DOHH2 (cell line): ENCODE results near the gene MBOAT7.
"Not testable (repeated sequence)": the region's sequence is repeated elsewhere in the genome, so short reads cannot be mapped to it uniquely, and the experiment has no call there.

Experiments used
- H3F3A ChIP-seq: fragments of 200-600 bp; sonication (generic), shearing (Covaris generic); 2 replicates; pipeline ENCODE4 v1.6.0; 2016; ENCODE audit warnings: antibody characterized with exemption, mild to moderate bottlenecking; ENCODE audit not compliant: control insufficient read depth, insufficient read depth
- H3K27ac ChIP-seq: fragments of 200-600 bp; sonication (generic); 2 replicates; pipeline ENCODE4 v1.5.1; 2014; ENCODE audit warnings: low read depth, mild to moderate bottlenecking, low read length, moderate library complexity
- H3K27me3 ChIP-seq: fragments of 200-600 bp; sonication (generic); 2 replicates; pipeline ENCODE4 v1.6.1; 2014; ENCODE audit warnings: mild to moderate bottlenecking, low read length, mixed read lengths; ENCODE audit not compliant: control insufficient read depth
- H3K36me3 ChIP-seq: fragments of 200-600 bp; sonication (generic); 2 replicates; pipeline ENCODE4 v1.6.1; 2014; ENCODE audit warnings: mild to moderate bottlenecking, low read length, moderate library complexity, mixed read lengths; ENCODE audit not compliant: control insufficient read depth
- H3K4me1 ChIP-seq: fragments of 200-600 bp; sonication (generic); 2 replicates; pipeline ENCODE4 v1.6.1; 2014; ENCODE audit warnings: mild to moderate bottlenecking, low read length, mixed read lengths; ENCODE audit not compliant: control insufficient read depth
- H3K4me2 ChIP-seq: fragments of 200-600 bp; sonication (generic); 2 replicates; pipeline ENCODE4 v1.6.0; 2014; ENCODE audit warnings: mild to moderate bottlenecking, low read length, moderate library complexity
- H3K4me3 ChIP-seq: fragments of 200-600 bp; sonication (generic); 2 replicates; pipeline ENCODE4 v1.5.1; 2014; ENCODE audit warnings: mild to moderate bottlenecking, low read length, mixed read lengths
- H3K79me2 ChIP-seq: fragments of 200-600 bp; sonication (generic); 2 replicates; pipeline ENCODE4 v1.6.1; 2014; ENCODE audit warnings: mild to moderate bottlenecking, low read length, mixed read lengths; ENCODE audit not compliant: control insufficient read depth
- H3K9me2 ChIP-seq: fragments of 200-600 bp; sonication (generic); replicated peaks from 2 replicates; pipeline ENCODE4 v1.6.1; 2014; ENCODE audit warnings: mild to moderate bottlenecking, low read length, mixed read lengths; ENCODE audit not compliant: control insufficient read depth
- H3K9me3 ChIP-seq: fragments of 200-600 bp; sonication (generic); 2 replicates; pipeline ENCODE4 v1.6.1; 2014; ENCODE audit warnings: antibody characterized with exemption, low read length, mixed read lengths; ENCODE audit not compliant: control insufficient read depth, insufficient read depth
- H4K20me1 ChIP-seq: fragments of 200-600 bp; sonication (generic); 2 replicates; pipeline ENCODE4 v1.6.0; 2014; ENCODE audit warnings: low read depth, mild to moderate bottlenecking, antibody characterized with exemption, low read length, moderate library complexity; ENCODE audit not compliant: control insufficient read depth, insufficient read depth
- CTCF ChIP-seq: fragments of 200-600 bp; sonication (generic); IDR thresholded peaks from one replicate; pipeline ENCODE4 v1.5.1; 2014; ENCODE audit warnings: antibody characterized with exemption, mild to moderate bottlenecking, low read depth, low read length; ENCODE audit not compliant: poor library complexity, severe bottlenecking
- EZH2phosphoT487 ChIP-seq: fragments of 200-600 bp; sonication (generic); IDR thresholded peaks from 2 replicates; pipeline ENCODE4 v1.6.1; 2017; ENCODE audit warnings: borderline replicate concordance, mild to moderate bottlenecking, antibody characterized with exemption, low read length, moderate library complexity, mixed read lengths

Gene MBOAT7

GRCh38 chr19:54216869-54217268 lies 27.5 kb upstream of the MBOAT7 start:
- no peaks in the 10 kb centered on the region for H3K79me2 ChIP-seq
- H3F3A ChIP-seq = no peaks in the 10 kb centered on the region
- no peaks in the 10 kb centered on the region for H3K36me3 ChIP-seq
- H3K27ac ChIP-seq = no peak overlapping the region
- no peaks in the 10 kb centered on the region for H4K20me1 ChIP-seq
- H3K9me2 ChIP-seq = no peaks in the 10 kb centered on the region
- TF ChIP-seq CTCF (no peak), EZH2phosphoT487 (no peak)
- H3K4me3 ChIP-seq = no peak overlapping the region
- no peaks in the 10 kb centered on the region for H3K27me3 ChIP-seq
- H3K9me3 ChIP-seq = no peaks in the 10 kb centered on the region
- H3K4me1 ChIP-seq = no peaks in the 10 kb centered on the region
- no peak overlapping the region for H3K4me2 ChIP-seq

GRCh38 chr19:54214734-54215133 lies 25.4 kb upstream of the MBOAT7 start:
- not testable (repeated sequence) for H3K79me2 ChIP-seq, H3K9me3 ChIP-seq, H3K36me3 ChIP-seq, H3K4me3 ChIP-seq, H3K27me3 ChIP-seq, H3K4me1 ChIP-seq, H3K9me2 ChIP-seq, H3K27ac ChIP-seq, H4K20me1 ChIP-seq, H3K4me2 ChIP-seq
- H3F3A ChIP-seq = peaks cover 11% of the 10 kb centered on the region

- H3K4me2 ChIP-seq, H3K79me2 ChIP-seq, H3K27me3 ChIP-seq, H3K4me3 ChIP-seq, H4K20me1 ChIP-seq, H3K9me3 ChIP-seq, H3K27ac ChIP-seq, H3K9me2 ChIP-seq, H3K4me1 ChIP-seq, H3K36me3 ChIP-seq: not testable (repeated sequence)
- peaks cover 16% of the 10 kb centered on the region for H3F3A ChIP-seq
These were observed 24.8 kb upstream of the MBOAT7 start for GRCh38 chr19:54214217-54214616.

GRCh38 chr19:54211235-54211634 lies 21.9 kb upstream of the MBOAT7 start:
- H3K4me1 ChIP-seq = peaks cover 6% of the 10 kb centered on the region; the same call in 1 of the 2 replicates
- no peak for TF ChIP-seq CTCF
- no peak for TF ChIP-seq EZH2phosphoT487
- H3K9me3 ChIP-seq = no peaks in the 10 kb centered on the region
- peaks cover 38% of the 10 kb centered on the region for H3F3A ChIP-seq
- H3K79me2 ChIP-seq = peaks cover 21% of the 10 kb centered on the region
- H3K36me3 ChIP-seq = peaks cover 37% of the 10 kb centered on the region
- H3K27me3 ChIP-seq = no peaks in the 10 kb centered on the region
- no peak overlapping the region for H3K27ac ChIP-seq
- H3K9me2 ChIP-seq = no peaks in the 10 kb centered on the region
- peaks cover 8% of the 10 kb centered on the region for H4K20me1 ChIP-seq
- no peak overlapping the region for H3K4me3 ChIP-seq
- H3K4me2 ChIP-seq = no peak overlapping the region
